Heart right ventricle (tissue), 16 donors: ENCODE measurements around the gene DDAH1. TPM values are rescaled to one million over a fixed set of nuclear protein-coding genes. Genes with fewer than 3 reads are reported as not detected.

ENCODE experiments used
- ATAC-seq, 8 donors: fragments of 200-7000 bp; cut with Tn5 transposase; one replicate each; pipeline ENCODE4 v1.9.1; 2020; ENCODE audit warnings: mild to moderate bottlenecking in 8 of 8, moderate library complexity in 8 of 8, moderate number of reproducible peaks in 1 of 8
- DNase-seq, 2 donors: peaks; one replicate each; pipeline ENCODE4 v3.0.0-alpha.2; 2020
- H3K27ac ChIP-seq, 10 donors: fragments of 200-600 bp; sonication (generic) in 2 of 10; one replicate each; pipeline versions ENCODE4 v1.5.0 to v1.8.0; 2020 to 2022; ENCODE audit warnings: mild to moderate bottlenecking in 3 of 10
- H3K27me3 ChIP-seq, 7 donors: fragments of 200-600 bp; one replicate each; pipeline ENCODE4 v1.8.0; 2021 to 2022; ENCODE audit warnings: mild to moderate bottlenecking in 2 of 7
- H3K36me3 ChIP-seq, 9 donors: fragments of 200-600 bp; sonication (generic) in 1 of 9; one replicate each; pipeline versions ENCODE4 v1.5.0 to v1.8.0; 2020 to 2022; ENCODE audit warnings: mild to moderate bottlenecking in 2 of 9
- H3K4me1 ChIP-seq, 9 donors: fragments of 200-600 bp; sonication (generic) in 1 of 9; one replicate each; pipeline versions ENCODE4 v1.5.0 to v1.8.0; 2020 to 2022; ENCODE audit warnings: mild to moderate bottlenecking in 4 of 9
- H3K4me3 ChIP-seq, 10 donors: fragments of 200-600 bp; sonication (generic) in 2 of 10; one replicate each; pipeline versions ENCODE4 v1.5.0 to v1.8.0; 2020 to 2022; ENCODE audit warnings: mild to moderate bottlenecking in 7 of 10, moderate library complexity in 2 of 10
- H3K9me3 ChIP-seq, 11 donors: fragments of 200-600 bp in 10 of 11; sonication (generic) in 2 of 11; one replicate each; pipeline versions ENCODE4 v1.5.0 to v1.8.0; 2013 to 2022; ENCODE audit warnings: mild to moderate bottlenecking in 2 of 11, control low read depth in 1 of 11, moderate library complexity in 1 of 11
- WGBS, 2 donors: extraction: QIAGEN DNeasy Blood & Tissue Kit; methylation state at CpG; one replicate each; pipeline ENCODE4 v1.1.7; 2013; ENCODE audit warnings: inconsistent platforms in 1 of 2; 5-methylcytosine and 5-hydroxymethylcytosine counted together
- intact Hi-C, 10 donors: fragments of 100-400 bp; cut with DNase I; formaldehyde crosslinking; loops; one replicate each; pipeline versions ENCODE4 v1.11.1 to v1.14.2; 2022
- polyA plus RNA-seq, 2 donors: library from polyadenylated mRNA; stranded (reverse); fragments of 200-250 nt; gene quantifications; one replicate each; pipeline ENCODE4 v1.2.3, GENCODE V29; 2013
- total RNA-seq, 10 donors: library from RNA; stranded (reverse); fragmentation: NEBNext Ultra II Directional in 3 of 10; extraction: Animal tissue kit (Norgen Biotek cat#: 25700) in 3 of 10; gene quantifications; one replicate each; pipeline versions ENCODE4 v1.2.1 to v1.2.4, GENCODE V29; 2021 to 2023
- TF ChIP-seq, protein P1 (sequence below), 9 donors: fragments of 200-600 bp; sonication (generic) in 2 of 9; IDR thresholded peaks; one replicate each; pipeline versions ENCODE4 v1.5.0 to v1.8.0; 2021 to 2022; ENCODE audit warnings: antibody characterized with exemption in 9 of 9, mild to moderate bottlenecking in 5 of 9, moderate library complexity in 1 of 9
- donor health status: Arrhythmogenic right ventricular cardiomyopathy.
- donor health status: ischemic (EF 13 %, LVEDD 7.1; RV severe dilation, severe dysfunction).
- donor health status: healthy with polysubstance abuse.
- donor health status: DM: no; HTN: yes; CAD: no.
- donor health status: DM: no; HTN: no; CAD: no.
- donor health status: ischemic (EF 25% LVEDD 6.9; RV normal size, moderate dysfunction).
- donor health status: ischemic (EF 25% LVEDD 5.7; RV mildly dilated, moderate dysfunction).
- donor health status: healthy.
- donor health status: DM: yes; HTN: yes; CAD: no.
- donor health status: Ischemic cardiomyopathy.
- donor health status: ischemic (EF 35%, LVEDD 5.7; RV mildly dilated, moderate dysfunction).
- donor health status: nonischemic (EF 11% LVEDD 7.7; RV severe dilation, severe dysfunction).
- donor health status: DM: yes; HTN: yes; CAD: no.
- donor health status: PGD.
- donor health status: ischemic (EF 29% LVEDD 5.4; RV normal size, mild dysfunction).
- donor health status: nonischemic (EF 23%, LVEDD 6.1; RV moderate dilation, normal function).

DDAH1 gene
- total and polyA plus RNA-seq, 12 donors, result 2.7 to 29.0 (median 16.6) TPM

DNA sequence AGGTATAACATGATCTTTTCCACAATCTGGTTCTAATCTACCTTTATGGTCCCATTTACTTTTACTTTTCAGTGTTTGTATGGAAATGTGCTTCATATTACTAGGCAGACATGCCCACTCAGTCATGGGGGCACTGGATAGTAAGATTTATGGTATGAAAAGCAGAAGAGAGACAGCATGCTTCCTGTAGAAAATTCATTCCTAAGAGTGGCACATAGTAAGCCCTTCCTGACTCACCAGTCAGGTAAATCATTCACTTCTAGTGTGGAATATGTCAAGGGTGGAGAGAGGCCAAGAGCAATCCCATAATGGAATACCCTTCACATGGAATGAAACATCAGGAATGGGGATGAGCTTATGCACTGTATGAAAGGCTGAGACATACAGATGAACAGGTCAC lies 139.0 kb downstream of the DDAH1 start:
- ATAC-seq (no peak), DNase-seq (no peak)
- Histone ChIP-seq H3K9me3 (no peaks in the 10 kb centered on the region), H3K27me3 (no peaks in the 10 kb centered on the region), H3K4me3 (no peak overlapping the region), H3K4me1 (peaks cover 11 to 42% (median 25%) of the 10 kb centered on the region in 9 donors), H3K36me3 (no peaks in the 10 kb centered on the region), H3K27ac (no peak overlapping the region)
- TF ChIP-seq, protein P1, sequence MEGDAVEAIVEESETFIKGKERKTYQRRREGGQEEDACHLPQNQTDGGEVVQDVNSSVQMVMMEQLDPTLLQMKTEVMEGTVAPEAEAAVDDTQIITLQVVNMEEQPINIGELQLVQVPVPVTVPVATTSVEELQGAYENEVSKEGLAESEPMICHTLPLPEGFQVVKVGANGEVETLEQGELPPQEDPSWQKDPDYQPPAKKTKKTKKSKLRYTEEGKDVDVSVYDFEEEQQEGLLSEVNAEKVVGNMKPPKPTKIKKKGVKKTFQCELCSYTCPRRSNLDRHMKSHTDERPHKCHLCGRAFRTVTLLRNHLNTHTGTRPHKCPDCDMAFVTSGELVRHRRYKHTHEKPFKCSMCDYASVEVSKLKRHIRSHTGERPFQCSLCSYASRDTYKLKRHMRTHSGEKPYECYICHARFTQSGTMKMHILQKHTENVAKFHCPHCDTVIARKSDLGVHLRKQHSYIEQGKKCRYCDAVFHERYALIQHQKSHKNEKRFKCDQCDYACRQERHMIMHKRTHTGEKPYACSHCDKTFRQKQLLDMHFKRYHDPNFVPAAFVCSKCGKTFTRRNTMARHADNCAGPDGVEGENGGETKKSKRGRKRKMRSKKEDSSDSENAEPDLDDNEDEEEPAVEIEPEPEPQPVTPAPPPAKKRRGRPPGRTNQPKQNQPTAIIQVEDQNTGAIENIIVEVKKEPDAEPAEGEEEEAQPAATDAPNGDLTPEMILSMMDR (IDR thresholded peaks at IDR 0.05), result no peak
- intact Hi-C loops, result no loop called here

DNA sequence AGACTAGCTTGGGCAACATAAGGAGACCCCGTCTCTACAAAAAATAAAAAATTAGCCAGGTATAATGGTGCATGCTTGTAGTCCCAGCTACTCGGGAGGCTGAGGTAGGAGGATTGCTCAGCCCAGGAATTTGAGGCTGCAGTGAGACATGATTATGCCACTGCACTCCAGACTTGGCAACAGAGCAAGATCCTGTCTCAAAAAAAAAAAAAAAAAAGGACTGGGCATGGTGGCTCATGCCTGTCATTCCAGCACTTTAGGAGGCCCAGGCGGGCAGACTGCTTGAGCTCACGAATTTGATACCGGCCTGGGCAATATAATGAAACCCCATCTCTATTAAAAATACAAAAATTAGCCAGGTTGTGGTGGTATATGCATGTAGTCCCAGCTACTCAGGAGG lies 141.2 kb downstream of the DDAH1 start:
- 73 to 77% methylated on average over 5 of the region's 5 CpGs for WGBS, 2 donors

DNA sequence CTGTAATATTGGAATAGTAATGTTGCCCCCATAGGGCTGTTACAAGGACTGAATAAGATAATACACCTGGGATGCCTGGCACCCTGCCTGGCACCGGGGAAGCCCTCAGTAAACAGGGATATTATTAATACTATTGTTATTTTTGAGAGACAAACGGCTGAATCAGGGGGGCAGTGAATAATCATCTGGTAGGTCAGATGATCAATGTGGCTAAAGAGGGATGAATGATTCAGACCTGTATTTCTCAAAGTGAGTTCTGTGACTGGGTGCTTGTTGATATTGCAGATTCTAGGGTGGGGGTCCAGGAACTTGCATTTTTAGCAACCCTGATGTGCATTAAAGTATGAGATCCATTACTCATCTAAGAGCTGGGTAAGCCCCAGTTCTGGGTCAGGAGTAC lies 142.3 kb downstream of the DDAH1 start:
- no peak for DNase-seq
- no peaks in the 10 kb centered on the region for H3K9me3 ChIP-seq
- intact Hi-C loops, result no loop called here
- H3K36me3 ChIP-seq, result no peaks in the 10 kb centered on the region
- TF ChIP-seq, protein P1 (IDR thresholded peaks at IDR 0.05), result no peak
- no peak for ATAC-seq
- no peaks in the 10 kb centered on the region for H3K27me3 ChIP-seq
- peaks cover 0 to 35% (median 15%) of the 10 kb centered on the region in 9 donors for H3K4me1 ChIP-seq
- no peak overlapping the region for H3K4me3 ChIP-seq
- no peak overlapping the region for H3K27ac ChIP-seq
- WGBS, 2 donors, result 74 to 79% methylated on average over 2 of the region's 2 CpGs

More for the DNA sequence above, 141.2 kb downstream of the DDAH1 start:
- peaks cover 0 to 34% (median 19%) of the 10 kb centered on the region in 9 donors for H3K4me1 ChIP-seq
- no peaks in the 10 kb centered on the region for H3K9me3 ChIP-seq
- TF ChIP-seq, protein P1 (IDR thresholded peaks at IDR 0.05), result no peak
- intact Hi-C loops, result no loop called here
- no peaks in the 10 kb centered on the region for H3K36me3 ChIP-seq
- no peak overlapping the region for H3K4me3 ChIP-seq
- no peak overlapping the region for H3K27ac ChIP-seq
- no peak for DNase-seq
- ATAC-seq, result peak in 3 of 8 donors; percentile 38 to 63 (median 39)
- no peaks in the 10 kb centered on the region for H3K27me3 ChIP-seq

DNA sequence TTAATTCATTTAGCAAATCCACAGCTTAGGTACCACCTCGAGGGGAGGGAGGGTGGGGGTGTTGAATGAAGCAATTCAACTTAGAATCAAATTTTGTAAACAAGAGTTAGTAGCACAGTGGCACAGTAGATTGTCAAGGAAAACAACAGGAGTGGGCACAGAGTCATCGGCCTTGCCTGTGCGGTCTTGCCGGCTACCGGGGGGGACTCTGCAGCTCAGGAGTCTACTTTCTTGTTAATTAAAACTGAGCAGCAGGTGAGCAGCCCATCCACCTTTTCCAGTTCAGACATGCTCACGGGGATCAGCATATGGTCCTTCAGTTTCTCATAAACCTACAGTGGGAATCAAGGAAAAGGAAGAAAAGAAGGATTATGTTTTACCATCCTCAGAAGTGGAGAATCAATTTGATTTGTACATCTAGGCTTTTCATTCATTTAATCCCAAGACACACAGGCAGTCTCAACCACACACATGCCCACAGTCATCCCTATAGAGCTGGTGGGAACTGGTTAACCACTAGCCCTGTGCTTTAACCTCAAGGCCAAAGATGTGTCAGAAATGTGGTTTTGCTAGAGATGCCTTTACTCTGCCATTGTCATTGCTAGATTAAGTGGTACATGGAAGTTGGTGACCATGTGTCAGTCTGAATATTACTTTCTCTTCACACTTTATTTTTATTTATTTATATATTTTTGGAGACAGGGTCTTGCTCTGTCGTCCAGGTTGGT lies 143.6 kb downstream of the DDAH1 start:
- intact Hi-C loops, result no loop called here

More for the DNA sequence above, 143.6 kb downstream of the DDAH1 start:
- TF ChIP-seq, protein P1 (IDR thresholded peaks at IDR 0.05), result no peak
- Histone ChIP-seq H3K27ac (peak overlapping the region in 1 of 10 donors; percentile 22), H3K27me3 (no peaks in the 10 kb centered on the region), H3K9me3 (no peaks in the 10 kb centered on the region), H3K36me3 (no peaks in the 10 kb centered on the region), H3K4me3 (no peak overlapping the region), H3K4me1 (peaks cover 0 to 37% (median 17%) of the 10 kb centered on the region in 9 donors)
- ATAC-seq (no peak), DNase-seq (no peak)
- 87 to 95% methylated on average over 7 of the region's 7 CpGs for WGBS, 2 donors
